ENCODE data around the gene BBX.

- TF ChIP-seq CTCF (conservative IDR thresholded peaks at IDR 0.05 in 1 of 2, IDR thresholded peaks at IDR 0.05 in 1 of 2; ENCODE audit: extremely low read depth in 1 of 2, insufficient read depth in 1 of 2, low read depth in 1 of 2, low read length in 2 of 2) (no peak), EZH2 (IDR thresholded peaks at IDR 0.05; ENCODE audit: borderline replicate concordance, low read length) (no peak)
Observed at GRCh38 chr3:107598926-107599771, 76.4 kb downstream of the BBX start.

Measured in mammary epithelial cell (primary cell).